Measurements from ENCODE around the gene MMP17. TPM values are rescaled to one million over a fixed set of nuclear protein-coding genes. Genes with fewer than 3 reads are reported as not detected.

The MMP17 gene
- total RNA-seq, 1 experiment from 2014 or later = 12.6 TPM

DNA sequence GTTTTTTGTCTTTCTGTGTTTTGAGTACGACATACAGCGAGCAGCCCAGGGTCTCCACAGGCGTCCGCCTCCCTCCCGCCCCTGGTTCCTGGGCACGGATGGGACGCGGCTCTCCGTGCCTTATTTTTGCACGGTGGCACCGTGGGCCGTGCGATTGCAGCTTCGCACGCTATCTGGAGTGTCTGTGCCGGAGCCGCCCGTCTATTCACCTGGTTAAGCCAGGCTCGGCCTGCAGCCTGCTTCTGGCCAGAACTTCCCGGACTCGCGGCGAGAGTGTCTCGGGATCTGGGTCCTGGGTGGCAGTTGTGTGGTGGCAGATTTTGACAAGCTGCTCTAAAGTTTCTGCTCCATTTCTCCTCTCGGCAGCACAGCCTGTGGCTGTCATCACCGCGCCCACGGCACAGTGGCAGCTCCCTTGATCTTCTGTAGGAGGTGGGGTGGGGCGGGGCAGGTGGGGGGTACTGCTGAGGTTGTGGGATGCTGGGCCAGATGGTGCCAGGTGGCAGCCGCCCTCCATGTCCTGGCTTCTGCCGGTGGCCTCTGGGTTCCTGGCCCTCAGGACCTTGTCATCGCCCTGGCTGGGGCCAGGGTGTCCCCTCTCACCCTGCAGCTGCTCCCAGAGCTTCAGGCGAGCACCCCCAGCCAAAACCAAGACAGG, 2.9 kb downstream of the MMP17 start:
- TF ChIP-seq CTCF (conservative IDR thresholded peaks at IDR 0.05; ENCODE audit: low read depth, low read length) = no peak
- TF ChIP-seq EZH2 (IDR thresholded peaks at IDR 0.05; ENCODE audit: borderline replicate concordance, low read depth, low read length, poor library complexity, severe bottlenecking) = no peak
- POLR2A ChIA-PET (ENCODE audit: low non-redundant PET) = interaction anchor here (0.6 kb wide), 1 partner anchor 563 kb away, joined by 3 read pairs; no protein-coding TSS in a partner anchor
- H3K27me3 ChIP-seq (replicated peaks; ENCODE audit: insufficient read depth, low read depth, low read length, poor library complexity) = no peaks in the 10 kb centered on the region

DNA sequence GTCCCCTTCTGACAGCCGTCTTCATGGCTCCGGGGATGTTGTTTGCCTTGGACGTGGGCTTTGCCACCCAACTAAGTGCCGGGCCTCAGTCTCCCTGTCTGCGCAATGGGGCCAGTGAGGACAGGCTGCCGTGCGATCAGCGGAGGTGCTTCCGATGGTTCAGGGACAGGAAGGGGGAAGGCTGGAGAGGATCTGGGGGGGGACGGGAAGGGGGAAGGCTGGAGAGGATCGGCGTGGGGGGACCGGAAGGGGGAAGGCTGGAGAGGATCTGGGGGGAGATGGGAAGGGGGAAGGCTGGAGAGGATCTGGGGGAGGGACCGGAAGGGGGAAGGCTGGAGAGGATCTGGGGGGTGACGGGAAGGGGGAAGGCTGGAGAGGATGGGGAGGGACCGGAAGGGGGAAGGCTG, 3.4 kb downstream of the MMP17 start:
- peak; percentile 93 for DNase-seq (ENCODE audit: low spot score)
- no TSS peak for BruUV-seq (replicated peaks)
- TF ChIP-seq CTCF (conservative IDR thresholded peaks at IDR 0.05; ENCODE audit: low read depth, low read length) (no peak), EZH2 (IDR thresholded peaks at IDR 0.05; ENCODE audit: borderline replicate concordance, low read depth, low read length, poor library complexity, severe bottlenecking) (no peak)
- Histone ChIP-seq H3K36me3 (ENCODE audit: insufficient read depth, low read length, poor library complexity, severe bottlenecking) (no peaks in the 10 kb centered on the region), H3K27ac (ENCODE audit: low read depth, low read length, poor library complexity, severe bottlenecking) (peak overlapping the region; percentile 82), H3K27me3 (replicated peaks; ENCODE audit: insufficient read depth, low read depth, low read length, poor library complexity) (no peaks in the 10 kb centered on the region), H3K4me1 (ENCODE audit: insufficient read depth, low read length, poor library complexity, severe bottlenecking) (peaks cover 28% of the 10 kb centered on the region), H3K4me3 (ENCODE audit: low read depth, low read length, poor library complexity, severe bottlenecking) (peak overlapping the region; percentile 54), H3K9me3 (ENCODE audit: low read depth, low read length, poor library complexity, severe bottlenecking) (no peaks in the 10 kb centered on the region)
- intact Hi-C loops (cut with micrococcal nuclease; ENCODE audit: unreplicated experiment) = loop anchor here (5.0 to 10.0 kb wide), 4 partner anchors 74 to 727 kb away; no protein-coding TSS in a partner anchor
- CTCF ChIA-PET = no interaction called here
- POLR2A ChIA-PET (ENCODE audit: low non-redundant PET) = no interaction called here

More for the DNA sequence above, 2.9 kb downstream of the MMP17 start:
- Histone ChIP-seq H3K4me1 (ENCODE audit: insufficient read depth, low read length, poor library complexity, severe bottlenecking) (peaks cover 28% of the 10 kb centered on the region), H3K36me3 (ENCODE audit: insufficient read depth, low read length, poor library complexity, severe bottlenecking) (no peaks in the 10 kb centered on the region), H3K27ac (ENCODE audit: low read depth, low read length, poor library complexity, severe bottlenecking) (peak overlapping the region; percentile 82), H3K9me3 (ENCODE audit: low read depth, low read length, poor library complexity, severe bottlenecking) (no peaks in the 10 kb centered on the region), H3K4me3 (ENCODE audit: low read depth, low read length, poor library complexity, severe bottlenecking) (peak overlapping the region; percentile 54)
- CTCF ChIA-PET = interaction anchor here (0.6 kb wide), 1 partner anchor 511 kb away, joined by 3 read pairs; no protein-coding TSS in a partner anchor
- DNase-seq (ENCODE audit: low spot score) = peak; percentile 77
- BruUV-seq (replicated peaks) = no TSS peak
- intact Hi-C loops (cut with micrococcal nuclease; ENCODE audit: unreplicated experiment) = loop anchor here (5.0 to 10.0 kb wide), 4 partner anchors 74 to 726 kb away; no protein-coding TSS in a partner anchor

DNA sequence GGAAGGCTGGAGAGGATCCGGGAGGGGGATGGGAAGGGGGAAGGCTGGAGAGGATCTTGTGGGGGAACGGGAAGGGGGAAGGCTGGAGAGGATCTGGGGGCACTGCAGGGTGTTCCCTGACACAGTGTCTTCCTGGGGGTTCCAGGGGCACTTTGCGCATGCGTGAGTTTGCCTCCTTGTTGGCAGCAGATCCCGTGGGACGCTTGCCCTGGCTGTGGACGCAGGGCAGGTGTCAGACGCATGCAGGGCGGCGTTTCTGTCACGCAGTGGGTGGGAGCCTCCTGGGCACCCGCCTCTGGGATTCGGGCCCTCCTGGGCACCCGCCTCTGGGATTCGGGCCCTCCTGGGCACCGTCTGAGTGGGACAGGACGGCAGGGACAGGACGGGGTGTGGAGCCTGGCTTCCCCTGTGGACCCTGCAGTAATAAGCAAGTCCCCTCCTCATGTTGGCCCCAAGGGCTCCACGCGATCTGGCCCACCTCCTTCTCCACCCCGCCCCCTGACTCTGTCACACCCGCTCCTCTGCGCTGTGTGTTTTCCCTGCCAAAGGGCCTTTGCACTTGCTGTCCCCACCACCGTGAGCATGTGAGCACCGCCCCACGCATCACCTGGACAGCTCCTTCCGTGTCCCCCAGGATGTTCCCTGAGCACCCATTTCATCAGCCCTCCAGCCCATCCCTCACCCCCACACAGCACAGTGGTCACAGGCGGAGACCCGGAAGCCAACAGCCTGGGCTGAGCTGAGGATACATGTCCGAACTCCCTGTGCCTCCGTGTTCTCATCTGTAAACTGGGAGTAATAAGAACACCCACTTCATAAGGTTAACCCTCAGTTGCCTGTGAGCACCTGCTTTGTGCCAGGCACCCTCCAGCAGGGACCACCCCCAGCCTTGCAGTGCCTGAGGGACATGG, 4.4 kb downstream of the MMP17 start:
- CTCF ChIA-PET = no interaction called here
- TF ChIP-seq EZH2 (IDR thresholded peaks at IDR 0.05; ENCODE audit: borderline replicate concordance, low read depth, low read length, poor library complexity, severe bottlenecking) (no peak), CTCF (conservative IDR thresholded peaks at IDR 0.05; ENCODE audit: low read depth, low read length) (no peak)
- H3K27ac ChIP-seq (ENCODE audit: low read depth, low read length, poor library complexity, severe bottlenecking) = peak overlapping the region; percentile 77
- H3K9me3 ChIP-seq (ENCODE audit: low read depth, low read length, poor library complexity, severe bottlenecking) = no peaks in the 10 kb centered on the region
- POLR2A ChIA-PET (ENCODE audit: low non-redundant PET) = no interaction called here
- DNase-seq (ENCODE audit: low spot score) = peak; percentile 83
- H3K4me1 ChIP-seq (ENCODE audit: insufficient read depth, low read length, poor library complexity, severe bottlenecking) = peaks cover 28% of the 10 kb centered on the region
- no peaks in the 10 kb centered on the region for H3K27me3 ChIP-seq (replicated peaks; ENCODE audit: insufficient read depth, low read depth, low read length, poor library complexity)
- BruUV-seq (replicated peaks) = no TSS peak
- intact Hi-C loops (cut with micrococcal nuclease; ENCODE audit: unreplicated experiment) = loop anchor here (5.0 to 10.0 kb wide), 4 partner anchors 75 to 728 kb away; no protein-coding TSS in a partner anchor
- H3K4me3 ChIP-seq (ENCODE audit: low read depth, low read length, poor library complexity, severe bottlenecking) = peak overlapping the region; percentile 54
- no peaks in the 10 kb centered on the region for H3K36me3 ChIP-seq (ENCODE audit: insufficient read depth, low read length, poor library complexity, severe bottlenecking)
